Smooth muscle cell of the brain vasculature (primary cell): ENCODE results near the gene HDLBP.
"Not testable (repeated sequence)": the region's sequence is repeated elsewhere in the genome, so short reads cannot be mapped to it uniquely, and the experiment has no call there.

Source experiments
- DNase-seq: peaks from one replicate; pipeline ENCODE4 v3.0.0-alpha.2; 2012; ENCODE audit warnings: low read depth, low spot score

The HDLBP gene

GRCh38 chr2:241209271-241209670 is 106.2 kb downstream of the HDLBP start:
- DNase-seq = no peak

GRCh38 chr2:241208058-241208457 is 107.4 kb downstream of the HDLBP start:
- no peak for DNase-seq

- no peak for DNase-seq
Measured at GRCh38 chr2:241207641-241208040, 107.8 kb downstream of the HDLBP start.

- no peak for DNase-seq
Measured at GRCh38 chr2:241207151-241207550, 108.3 kb downstream of the HDLBP start.

GRCh38 chr2:241205086-241205485 is 110.4 kb downstream of the HDLBP start:
- no peak for DNase-seq

GRCh38 chr2:241204490-241204889 is 111.0 kb downstream of the HDLBP start:
- DNase-seq = no peak

- no peak for DNase-seq
Measured at GRCh38 chr2:241204010-241204384, 111.5 kb downstream of the HDLBP start.

GRCh38 chr2:241203218-241204009 is 112.1 kb downstream of the HDLBP start:
- no peak for DNase-seq

GRCh38 chr2:241202681-241203080 is 112.8 kb downstream of the HDLBP start:
- no peak for DNase-seq

- DNase-seq = no peak
Measured at GRCh38 chr2:241202268-241202585, 113.2 kb downstream of the HDLBP start.

GRCh38 chr2:241201445-241202267 is 113.8 kb downstream of the HDLBP start:
- no peak for DNase-seq

GRCh38 chr2:241200822-241201395 is 114.6 kb downstream of the HDLBP start:
- DNase-seq = no peak

- no peak for DNase-seq
Measured at GRCh38 chr2:241199897-241200821, 115.3 kb downstream of the HDLBP start.

- DNase-seq = no peak
Measured at GRCh38 chr2:241199286-241199685, 116.2 kb downstream of the HDLBP start.

- DNase-seq = no peak
Measured at GRCh38 chr2:241198381-241199279, 116.8 kb downstream of the HDLBP start.

- DNase-seq = no peak
Measured at GRCh38 chr2:241197947-241198346, 117.5 kb downstream of the HDLBP start.

GRCh38 chr2:241197246-241197645 is 118.2 kb downstream of the HDLBP start:
- DNase-seq = not testable (repeated sequence)

- no peak for DNase-seq
Measured at GRCh38 chr2:241195506-241196130, 119.9 kb downstream of the HDLBP start.

GRCh38 chr2:241194811-241195210 is 120.7 kb downstream of the HDLBP start:
- no peak for DNase-seq

- DNase-seq = no peak
Measured at GRCh38 chr2:241193271-241193670, 122.2 kb downstream of the HDLBP start.
